ENCODE results near the gene STX7. TPM values are rescaled to one million over a fixed set of nuclear protein-coding genes. Genes with fewer than 3 reads are reported as not detected.

STX7 gene
- total RNA-seq, 1 donor from 2014 or later: 30.0 TPM

DNA sequence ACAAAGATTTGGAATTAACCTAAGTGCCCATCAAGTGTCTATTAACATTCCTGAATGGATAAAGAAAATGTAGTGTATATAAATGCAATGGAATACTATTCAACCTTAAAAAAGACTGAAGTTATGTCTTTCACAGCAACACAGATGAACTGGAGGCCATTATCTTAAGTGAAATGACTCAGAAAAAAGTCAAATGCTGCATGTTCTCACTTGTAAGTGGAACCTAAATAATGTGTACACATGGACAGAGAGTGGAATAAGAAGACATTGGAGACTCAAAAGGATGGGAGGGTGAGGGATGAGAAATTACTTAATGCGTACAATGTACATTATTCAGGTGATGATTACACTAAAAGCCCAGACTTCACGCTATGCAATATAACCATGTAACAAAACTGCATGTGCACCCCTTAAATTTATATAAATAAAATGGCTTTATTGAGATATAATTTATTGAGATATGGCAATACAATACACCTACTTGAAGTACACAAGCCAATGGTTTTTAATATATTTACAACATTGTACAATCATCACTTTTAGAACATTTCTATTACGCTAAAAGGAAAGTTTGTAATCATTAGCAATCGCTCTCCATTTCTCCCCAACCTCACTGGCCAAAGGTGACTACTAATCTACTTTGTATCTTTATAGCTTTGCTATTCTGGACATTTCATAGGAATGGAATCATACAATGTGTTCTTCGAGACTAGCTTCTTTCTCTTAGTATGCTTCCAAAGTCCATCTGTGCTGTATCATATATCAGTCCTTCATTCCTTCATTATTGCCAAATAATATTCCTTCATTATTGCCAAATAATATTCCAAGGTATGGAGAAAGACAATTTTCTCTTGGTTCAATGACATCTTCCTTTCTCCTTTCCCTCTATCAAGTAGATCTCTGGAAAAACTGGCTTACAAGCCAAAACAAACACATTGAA lies 5.8 kb downstream of the STX7 start:
- DNase-seq (ENCODE audit: extremely low read depth, low read depth, low spot score): no peak

DNA sequence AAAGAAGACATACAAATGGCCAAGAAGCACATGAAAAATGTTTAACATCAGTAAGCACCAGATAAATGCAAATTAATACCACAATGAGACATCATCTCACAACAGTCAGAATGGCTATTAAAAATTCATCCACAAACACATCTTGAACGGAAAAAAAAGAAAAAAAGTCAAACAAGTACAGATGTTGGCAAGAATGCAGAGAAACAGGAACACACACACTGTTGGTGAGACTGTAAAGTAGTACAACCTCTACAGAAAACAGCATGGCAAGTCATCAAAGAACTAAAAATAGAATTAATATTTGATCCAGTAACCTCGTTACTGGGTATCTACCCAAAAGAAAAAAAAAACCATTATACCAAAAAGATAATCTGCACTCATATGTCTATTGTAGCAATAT lies 6.5 kb downstream of the STX7 start:
- no peak for DNase-seq (ENCODE audit: extremely low read depth, low read depth, low spot score)

DNA sequence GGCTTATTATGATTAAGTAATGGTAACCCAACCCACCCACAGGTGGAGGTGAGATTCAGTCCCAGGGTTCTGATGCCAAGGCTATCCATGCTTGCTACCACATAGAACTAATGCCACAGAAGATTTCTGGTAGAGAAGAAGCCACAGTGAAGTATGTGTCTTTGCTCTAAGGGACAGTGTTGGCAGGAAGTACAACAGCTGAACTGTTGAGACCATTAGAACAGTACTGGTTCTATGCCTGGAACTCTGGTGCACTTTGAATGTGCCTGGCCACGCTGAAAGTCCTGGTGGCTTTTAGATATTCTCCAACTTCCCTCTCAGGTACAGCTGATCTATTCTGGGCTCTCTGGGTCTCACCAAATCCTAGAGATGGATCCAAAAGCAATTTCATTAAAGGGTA lies 7.8 kb downstream of the STX7 start:
- no peak for DNase-seq (ENCODE audit: extremely low read depth, low read depth, low spot score)

DNA sequence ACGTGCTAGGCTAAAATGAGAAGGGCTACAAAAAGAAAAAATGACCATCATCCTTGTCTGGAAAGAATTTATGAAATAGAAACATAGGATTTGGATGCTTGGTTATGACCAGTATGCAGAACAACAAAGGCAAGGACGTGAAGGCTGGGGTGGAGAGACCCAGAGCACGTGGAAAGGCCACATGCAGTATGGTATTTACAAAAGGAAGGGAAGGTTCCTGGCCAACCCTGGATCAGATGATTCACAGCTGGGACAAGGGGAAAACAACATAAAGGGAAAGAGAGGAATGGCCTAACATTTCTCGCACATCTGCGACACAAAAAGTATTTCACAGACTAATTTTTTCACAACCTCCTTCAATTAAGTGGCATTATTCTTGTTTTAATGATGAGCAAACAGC lies 8.2 kb downstream of the STX7 start:
- no peak for DNase-seq (ENCODE audit: extremely low read depth, low read depth, low spot score)

DNA sequence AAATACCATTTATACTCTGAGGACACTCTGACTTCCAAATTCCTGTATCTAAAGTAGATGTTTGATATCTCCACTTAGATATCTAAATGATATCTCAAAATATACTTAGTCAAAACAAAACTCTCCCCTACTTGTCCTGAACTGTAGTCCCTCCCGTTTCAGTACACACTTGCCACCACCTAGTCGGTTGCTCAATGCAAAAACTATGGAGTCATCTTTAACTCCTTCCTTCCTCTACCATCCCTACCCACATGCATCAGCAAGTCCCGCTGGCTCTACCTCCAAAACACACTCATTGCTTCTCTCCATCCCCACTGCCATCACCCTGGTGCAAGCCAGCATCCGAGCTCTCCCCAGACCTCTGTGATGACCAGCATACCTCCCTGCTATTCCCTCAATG lies 13.2 kb downstream of the STX7 start:
- no peak for DNase-seq (ENCODE audit: extremely low read depth, low read depth, low spot score)

DNA sequence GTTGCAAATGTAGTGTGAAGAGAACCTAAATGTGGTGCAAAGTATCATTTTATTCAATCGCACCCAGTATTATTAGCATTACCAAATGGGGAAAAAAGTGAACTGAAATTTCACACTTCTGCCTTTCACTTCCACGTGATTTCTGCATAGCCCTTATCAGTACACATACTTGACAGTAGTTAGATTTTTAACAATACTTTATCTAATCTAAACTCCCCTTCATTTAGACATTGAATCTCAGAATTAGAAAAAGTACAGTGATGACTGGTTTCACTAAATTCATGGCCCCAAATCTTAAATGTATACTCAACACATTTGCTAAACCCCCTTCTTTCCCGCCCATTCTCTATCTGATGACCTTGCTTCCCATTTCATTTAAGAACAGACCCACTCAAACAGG lies 14.3 kb downstream of the STX7 start:
- no peak for DNase-seq (ENCODE audit: extremely low read depth, low read depth, low spot score)

DNA sequence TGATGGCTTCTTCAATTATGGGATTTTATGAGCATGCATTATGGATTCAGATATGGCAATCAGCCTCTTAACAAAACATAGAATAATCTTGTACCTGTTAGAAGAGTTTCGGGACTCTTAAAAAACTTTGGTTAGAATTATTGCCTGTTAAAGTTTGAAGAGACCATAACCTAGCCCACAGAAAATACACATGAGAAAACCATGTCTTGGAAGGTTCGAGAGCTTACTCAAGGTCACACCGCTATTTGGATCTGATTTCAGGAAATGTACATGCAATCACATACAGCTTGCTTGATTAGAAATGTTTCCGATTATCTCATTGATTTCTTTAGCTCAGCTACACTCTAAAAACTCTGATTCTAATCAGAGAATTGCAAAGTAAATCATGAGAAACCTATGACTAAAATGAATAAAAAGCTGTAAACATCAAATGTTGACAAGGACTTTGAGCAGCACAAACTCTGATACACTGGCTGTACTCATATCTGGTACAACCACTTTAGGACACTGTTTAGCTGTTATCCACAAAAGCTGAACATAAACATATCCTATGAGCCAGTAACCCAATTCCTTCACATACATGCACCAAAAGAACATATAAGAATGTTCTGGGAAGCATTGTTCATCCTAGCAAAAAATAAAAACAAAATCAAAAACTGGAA lies 16.3 kb downstream of the STX7 start:
- no peak for DNase-seq (ENCODE audit: extremely low read depth, low read depth, low spot score)

DNA sequence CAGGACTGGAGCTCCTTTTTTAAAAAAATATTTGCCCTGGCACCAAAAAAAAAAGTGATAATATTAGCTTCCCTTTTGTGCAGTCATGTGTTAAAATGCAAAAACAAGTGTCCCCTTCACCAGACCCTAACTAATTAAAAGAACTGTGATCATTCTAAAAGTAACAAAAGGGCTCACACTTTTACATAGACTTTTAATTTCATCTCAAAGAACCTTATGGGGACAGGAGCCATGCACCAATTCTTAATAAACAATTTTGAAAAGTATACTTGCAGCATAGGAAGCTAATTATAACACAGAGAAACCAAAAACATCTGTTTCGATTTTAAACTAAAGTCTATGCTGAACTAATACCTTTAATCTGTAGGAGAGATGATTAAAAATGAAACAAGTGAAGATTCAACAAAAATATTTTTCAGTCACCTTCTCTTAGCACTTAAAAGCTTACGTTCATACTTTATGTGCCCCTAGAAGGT lies 17.3 kb downstream of the STX7 start:
- no peak for DNase-seq (ENCODE audit: extremely low read depth, low read depth, low spot score)

DNA sequence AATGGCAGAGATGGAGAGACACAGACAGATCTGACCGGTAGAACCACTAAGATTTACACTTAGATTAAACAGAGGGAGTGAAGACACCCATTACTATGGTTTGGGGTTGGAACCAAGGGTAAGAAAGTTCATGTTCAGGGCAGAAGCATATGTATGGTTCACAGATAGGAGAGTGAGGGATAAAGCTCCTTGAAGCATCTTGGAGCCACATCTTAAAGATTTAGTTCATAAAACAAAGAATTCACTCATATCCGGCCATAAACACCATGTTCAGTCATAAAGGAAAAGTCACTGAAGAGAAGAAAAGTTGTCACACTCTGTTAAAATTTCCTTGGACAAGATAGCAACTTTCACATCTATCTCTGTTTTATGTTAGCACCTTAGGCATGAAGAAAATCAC lies 18.0 kb downstream of the STX7 start:
- no peak for DNase-seq (ENCODE audit: extremely low read depth, low read depth, low spot score)

DNA sequence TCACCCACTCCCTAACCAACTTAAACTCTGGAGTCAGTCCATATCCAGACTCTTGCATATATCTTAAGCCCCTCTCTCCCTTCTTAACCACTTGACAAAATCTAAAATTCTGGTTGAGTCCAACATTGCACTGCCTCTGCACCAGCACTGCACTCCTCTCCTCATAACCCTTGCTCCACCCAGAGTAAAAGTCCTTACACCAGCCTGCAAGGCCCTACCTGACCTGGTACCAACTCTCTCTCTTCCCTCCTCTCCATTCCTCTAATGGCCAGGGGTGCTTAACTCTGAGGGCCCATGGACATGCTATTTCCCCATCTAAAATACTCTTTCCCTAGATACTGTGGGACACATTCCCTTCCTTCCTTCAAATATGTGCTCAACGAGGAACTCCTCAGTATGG lies 21.0 kb downstream of the STX7 start:
- DNase-seq (ENCODE audit: extremely low read depth, low read depth, low spot score): no peak

DNA sequence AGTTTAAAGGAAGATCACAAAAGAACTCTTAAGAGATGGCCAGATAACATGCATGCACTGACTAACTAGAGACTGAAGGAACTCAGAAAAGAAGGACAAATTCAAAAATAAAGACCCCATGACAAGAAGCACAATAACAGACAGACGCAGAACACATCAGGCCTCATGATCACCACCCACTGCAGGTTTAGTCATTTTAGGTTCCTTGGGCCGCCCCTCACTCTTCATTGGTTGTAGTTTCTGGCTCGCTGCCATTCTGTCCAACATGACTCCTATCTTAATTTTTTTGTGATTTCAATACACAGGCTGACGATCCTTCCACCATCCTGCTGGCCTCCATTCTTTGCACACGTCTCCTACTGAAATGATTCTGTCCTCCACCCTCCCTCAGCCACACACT lies 21.6 kb downstream of the STX7 start:
- DNase-seq (ENCODE audit: extremely low read depth, low read depth, low spot score): no peak

DNA sequence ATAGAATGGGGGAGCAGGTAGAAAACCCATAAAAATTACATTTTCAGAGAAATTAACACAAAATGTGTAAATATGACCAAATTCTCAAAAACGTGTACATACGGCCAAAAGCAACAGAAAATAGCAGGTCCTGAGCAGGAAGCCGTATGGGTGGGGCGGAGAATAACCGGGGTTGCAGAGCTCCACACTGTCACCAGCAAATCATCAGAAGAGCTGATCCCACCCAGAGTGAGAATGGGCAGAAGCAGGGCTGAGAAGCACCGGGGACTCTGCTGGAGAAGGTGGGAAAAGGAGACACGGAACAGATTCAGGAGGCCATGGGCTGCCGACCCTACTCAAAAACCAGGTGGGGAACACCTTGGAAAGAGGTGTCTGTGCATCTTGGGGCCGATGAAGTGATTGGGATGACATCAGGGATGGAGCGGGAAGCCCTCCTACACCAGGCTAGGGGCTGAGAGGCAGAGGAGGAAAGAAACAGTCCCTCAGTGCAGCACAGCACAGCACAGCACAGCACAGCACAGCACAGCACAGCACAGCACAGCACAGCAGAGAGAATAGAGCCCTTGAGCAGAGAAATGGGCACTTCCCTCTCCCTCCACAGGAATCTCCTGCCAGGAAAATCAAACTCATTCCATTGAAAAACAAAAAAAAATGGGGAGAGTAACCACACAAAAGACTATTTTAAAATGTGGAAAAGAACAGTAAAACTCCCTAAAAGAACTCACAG lies 22.3 kb downstream of the STX7 start:
- no peak for DNase-seq (ENCODE audit: extremely low read depth, low read depth, low spot score)

DNA sequence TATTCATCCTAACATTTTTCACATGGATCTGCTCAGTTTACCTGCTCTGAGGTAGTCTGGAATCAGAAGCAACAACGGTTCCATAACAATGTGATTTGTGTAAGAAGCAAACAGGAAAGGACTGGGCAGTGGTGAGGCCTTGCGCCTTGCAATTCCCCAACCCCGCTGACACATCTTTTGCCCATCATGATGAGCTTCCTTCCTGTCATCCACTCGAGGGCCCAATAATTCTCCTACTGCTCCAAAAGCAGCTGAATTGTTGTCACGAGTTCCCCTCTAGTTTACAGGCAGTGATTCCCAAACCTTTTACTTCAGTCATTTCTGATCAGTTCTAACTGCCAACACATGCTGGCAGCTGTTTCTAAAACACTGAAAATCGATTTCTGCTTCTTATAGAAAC lies 22.9 kb downstream of the STX7 start:
- no peak for DNase-seq (ENCODE audit: extremely low read depth, low read depth, low spot score)

DNA sequence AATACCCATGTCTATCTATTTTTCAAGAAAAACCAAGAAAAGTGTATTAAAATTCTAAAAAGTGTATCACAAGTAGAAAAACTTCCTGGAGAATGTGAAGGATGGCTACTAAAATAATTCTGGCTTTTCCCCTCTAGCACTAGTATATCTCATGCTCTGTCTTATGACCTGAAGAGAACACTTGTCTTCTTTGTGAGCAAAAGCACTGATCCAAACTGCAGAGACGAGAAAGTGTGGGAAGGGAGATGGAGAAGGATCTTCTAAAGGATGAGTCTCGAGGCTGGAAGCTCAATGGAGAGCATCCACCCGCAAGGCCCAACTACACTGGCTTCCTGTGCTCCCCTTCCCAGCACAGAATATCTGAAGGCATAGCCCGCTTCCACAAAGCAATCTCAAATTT lies 23.5 kb downstream of the STX7 start:
- DNase-seq (ENCODE audit: extremely low read depth, low read depth, low spot score): no peak

DNA sequence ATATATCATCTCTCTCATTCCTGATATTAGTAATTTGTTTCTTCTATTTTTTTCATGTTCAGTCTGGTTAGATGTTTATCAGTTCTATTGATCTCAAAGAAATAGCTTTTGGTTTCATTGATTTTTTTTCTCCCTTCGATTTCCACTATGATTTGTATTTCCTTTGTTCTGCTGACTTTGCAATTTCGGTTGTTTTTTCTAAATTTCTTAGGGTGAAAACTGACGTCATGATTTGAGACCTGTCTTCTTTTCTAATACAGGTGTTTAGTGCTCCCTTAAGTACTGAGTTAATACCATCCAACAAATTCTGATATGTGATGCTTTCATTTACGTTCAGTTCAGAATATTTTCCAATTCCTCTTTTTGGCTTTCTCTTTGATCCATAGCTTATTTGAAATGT lies 25.2 kb downstream of the STX7 start:
- no peak for DNase-seq (ENCODE audit: extremely low read depth, low read depth, low spot score)

DNA sequence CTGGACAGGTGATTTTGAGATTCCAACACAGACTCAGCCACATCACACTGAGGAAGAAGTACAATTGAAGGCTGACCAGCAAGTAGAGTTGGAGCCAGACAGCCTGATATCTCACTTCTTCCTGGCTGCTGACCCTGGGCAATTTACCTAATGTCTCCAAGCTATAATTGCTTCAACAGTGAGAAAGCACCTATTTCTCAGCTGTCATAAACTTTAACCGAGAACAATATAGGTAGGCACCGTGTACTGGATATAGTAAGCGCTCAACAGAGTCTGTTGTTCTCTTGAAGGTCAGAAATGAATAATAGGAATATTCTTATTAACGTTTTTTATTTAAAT lies 28.3 kb downstream of the STX7 start:
- DNase-seq (ENCODE audit: extremely low read depth, low read depth, low spot score): no peak

DNA sequence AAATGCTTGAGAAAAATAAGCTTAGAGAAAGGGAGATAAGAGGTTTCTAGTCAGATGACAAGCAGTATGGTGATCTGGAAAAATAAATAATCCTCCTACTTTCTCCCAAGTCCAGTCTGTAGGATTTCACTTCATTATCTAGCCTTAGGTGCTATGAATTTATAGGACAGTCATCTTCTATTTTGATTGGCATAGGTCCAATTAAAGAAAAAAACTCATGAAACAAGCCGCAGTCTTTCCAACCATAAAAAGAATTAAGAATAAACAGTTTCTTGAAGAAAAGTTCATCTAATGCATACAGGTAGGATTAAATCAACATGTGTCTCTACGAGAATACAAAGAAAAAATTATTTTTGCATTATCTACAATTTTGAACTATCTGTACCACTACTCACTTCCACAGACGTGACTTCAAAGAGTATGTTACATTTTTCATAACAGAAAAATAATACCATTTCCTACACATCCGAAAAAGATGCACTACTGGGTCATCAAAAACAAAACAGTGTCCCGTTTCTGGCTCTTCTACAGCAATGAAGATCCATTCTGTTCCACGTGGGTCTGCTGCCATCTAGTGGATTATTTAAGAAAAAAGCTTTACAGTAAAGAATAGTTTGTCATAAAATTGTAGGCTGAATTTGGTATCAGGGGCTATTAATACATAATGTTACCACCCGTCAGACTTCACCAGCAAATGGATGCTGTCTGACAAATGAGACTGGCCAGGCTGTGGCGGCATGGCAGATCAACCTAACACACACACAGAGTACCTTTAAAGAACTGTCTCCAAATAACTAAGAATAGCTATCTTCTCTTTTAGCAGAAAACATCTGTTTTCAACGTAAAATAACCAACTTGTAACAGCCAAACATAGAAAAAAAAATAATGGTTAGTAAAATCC lies 28.9 kb downstream of the STX7 start:
- DNase-seq (ENCODE audit: extremely low read depth, low read depth, low spot score): no peak

DNA sequence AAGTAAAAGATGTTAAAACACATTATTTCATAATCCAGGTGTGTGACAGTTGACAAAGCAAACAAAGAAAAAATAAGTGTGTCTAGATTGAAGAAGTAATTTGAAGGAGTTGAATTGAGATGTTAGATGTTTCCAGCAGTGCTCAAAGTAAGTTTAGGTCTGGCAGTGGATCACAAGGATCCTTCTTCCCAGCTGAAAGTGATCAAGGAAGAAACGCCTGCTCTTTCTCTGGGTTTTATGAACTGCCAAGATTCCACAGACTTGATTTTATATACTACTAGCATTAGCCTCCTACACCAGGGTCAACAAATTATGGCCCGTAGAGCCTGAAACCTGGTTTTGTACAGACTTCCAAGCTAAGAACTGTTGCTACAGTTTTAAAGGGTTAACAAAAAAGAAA lies 30.3 kb downstream of the STX7 start:
- no peak for DNase-seq (ENCODE audit: extremely low read depth, low read depth, low spot score)

DNA sequence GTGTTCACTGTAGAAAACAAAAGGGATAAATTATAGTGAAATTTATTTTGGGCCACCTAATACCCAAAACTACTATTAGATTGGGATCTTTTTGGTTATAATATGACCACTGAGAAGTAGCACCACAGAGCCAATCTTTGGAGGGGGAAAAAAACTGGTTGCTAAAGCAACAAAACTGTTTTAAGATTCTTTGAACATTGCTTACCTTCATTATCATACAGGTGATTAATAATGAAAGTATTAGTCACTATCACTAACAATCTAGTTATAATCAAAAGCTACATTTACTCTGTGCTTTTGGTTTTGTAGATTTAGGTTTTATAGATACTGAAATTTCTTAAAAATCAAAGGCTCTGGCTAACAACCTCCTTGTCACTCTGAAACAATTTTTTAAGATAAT lies 31.7 kb downstream of the STX7 start:
- DNase-seq (ENCODE audit: extremely low read depth, low read depth, low spot score): no peak

DNA sequence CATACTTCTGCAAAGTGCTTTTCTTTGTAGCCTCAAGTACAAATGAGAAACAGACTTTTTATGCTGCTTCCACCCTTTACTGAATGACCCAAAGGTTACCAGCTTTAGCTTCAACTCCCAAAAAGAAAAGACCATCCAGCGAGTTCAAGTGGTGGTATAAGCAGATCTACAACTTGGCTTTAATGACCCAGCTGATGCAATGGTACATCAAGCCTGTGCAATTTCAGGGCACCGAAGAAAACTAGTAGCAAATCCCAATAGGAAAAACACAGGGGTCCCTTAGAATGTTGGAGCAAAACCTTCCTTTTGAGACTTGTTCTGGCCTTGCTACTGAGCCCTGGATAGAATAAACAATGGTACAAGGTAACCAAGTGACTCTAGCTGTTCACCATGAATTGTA lies 33.8 kb downstream of the STX7 start:
- DNase-seq (ENCODE audit: extremely low read depth, low read depth, low spot score): no peak

DNA sequence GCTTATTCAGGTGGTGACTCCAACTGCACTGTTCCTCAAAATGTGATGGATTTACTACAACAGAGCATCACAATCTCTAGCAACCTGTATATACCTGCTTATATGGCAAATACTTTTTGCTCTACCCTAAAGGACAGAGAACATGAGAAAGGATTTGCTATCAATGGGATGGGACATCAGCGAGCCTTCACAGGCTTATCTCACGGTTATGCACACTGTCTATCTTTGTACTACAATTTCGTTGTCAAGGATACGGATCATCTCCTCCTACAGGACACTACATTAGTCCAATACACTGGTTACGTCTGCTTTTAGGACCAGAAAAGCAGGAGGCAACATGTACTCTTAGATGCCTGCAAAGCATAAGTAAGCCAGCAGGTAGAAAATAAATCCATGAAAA lies 34.2 kb downstream of the STX7 start:
- DNase-seq (ENCODE audit: extremely low read depth, low read depth, low spot score): no peak

All from glomerular endothelial cell (primary cell).